SK-N-MC (cell line): ENCODE results near the gene ADAMTSL1.

ENCODE experiments used
- DNase-seq: peaks from one replicate; pipeline ENCODE4 v3.0.0-alpha.2; 2011; ENCODE audit warnings: low read depth, low spot score
- H3K27ac ChIP-seq: fragments of 200-600 bp; sonication (generic); 2 replicates; pipeline ENCODE4 v1.5.1; 2016; ENCODE audit warnings: mixed run types
- H3K36me3 ChIP-seq: fragments of 200-600 bp; sonication (generic); 2 replicates; pipeline ENCODE4 v1.6.1; 2017; ENCODE audit warnings: antibody characterized with exemption, low read length, mixed read lengths; ENCODE audit not compliant: insufficient read depth
- H3K4me3 ChIP-seq: fragments of 200-600 bp; sonication (generic); 2 replicates; pipeline ENCODE4 v1.5.1; 2016
- H3K9ac ChIP-seq: fragments of 200-600 bp; sonication (generic); 2 replicates; pipeline ENCODE4 v1.8.0; 2017; ENCODE audit warnings: mixed run types, mixed read lengths; ENCODE audit not compliant: insufficient read length
- H3K9me3 ChIP-seq: fragments of 200-600 bp; sonication (generic); 2 replicates; pipeline ENCODE4 v1.6.1; 2017; ENCODE audit warnings: low read depth, mild to moderate bottlenecking, antibody characterized with exemption, low read length, moderate library complexity, mixed read lengths
- EZH2 ChIP-seq: fragments of 200-600 bp; sonication (generic); IDR thresholded peaks from one replicate; pipeline ENCODE4 v1.6.1; 2017; ENCODE audit warnings: antibody characterized with exemption
- FOXP2 ChIP-seq: optimal IDR thresholded peaks from 2 replicates; pipeline ENCODE3; 2011; ENCODE audit warnings: mild to moderate bottlenecking, moderate library complexity; ENCODE audit not compliant: insufficient read depth; ENCODE audit errors: extremely low read length, control extremely low read depth
- POLR2AphosphoS5 ChIP-seq: IDR thresholded peaks from 2 replicates; pipeline ENCODE4 v1.6.1; 2012; ENCODE audit warnings: mild to moderate bottlenecking, low read depth, low read length, borderline replicate concordance

Gene ADAMTSL1

DNA sequence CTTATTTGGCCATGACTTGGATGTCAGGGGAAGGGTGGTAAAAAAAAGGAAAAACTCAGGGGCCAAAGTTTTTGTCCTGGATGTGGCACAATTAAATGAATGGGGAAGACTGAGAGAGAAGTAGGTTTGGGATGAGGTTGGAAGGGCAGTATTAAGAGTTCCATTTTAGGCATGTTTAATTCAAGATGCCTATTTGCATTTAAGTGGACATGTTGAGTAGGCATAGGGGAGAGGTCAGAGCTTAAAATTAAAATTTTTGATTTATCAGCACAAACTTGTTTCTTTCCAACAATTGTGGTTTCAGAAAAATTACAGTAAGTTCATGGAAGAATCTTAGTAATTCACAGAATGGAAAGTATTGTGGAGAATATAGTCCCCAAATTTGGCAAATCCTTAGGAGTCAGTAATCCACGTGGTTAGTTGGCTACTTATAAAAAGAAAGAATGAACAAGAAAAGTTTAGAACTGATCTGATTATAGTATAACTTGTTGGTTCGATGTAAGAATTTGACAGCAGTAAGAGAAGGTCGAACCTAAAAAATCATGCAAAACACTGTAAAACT, 293.1 kb downstream of the ADAMTSL1 start:
- no peak for TF ChIP-seq EZH2
- no peak for TF ChIP-seq POLR2AphosphoS5
- TF ChIP-seq FOXP2: no peak
- Histone ChIP-seq H3K36me3 (no peaks in the 10 kb centered on the region), H3K4me3 (no peak overlapping the region), H3K9me3 (no peaks in the 10 kb centered on the region), H3K9ac (no peak overlapping the region), H3K27ac (no peak overlapping the region)
- no peak for DNase-seq

DNA sequence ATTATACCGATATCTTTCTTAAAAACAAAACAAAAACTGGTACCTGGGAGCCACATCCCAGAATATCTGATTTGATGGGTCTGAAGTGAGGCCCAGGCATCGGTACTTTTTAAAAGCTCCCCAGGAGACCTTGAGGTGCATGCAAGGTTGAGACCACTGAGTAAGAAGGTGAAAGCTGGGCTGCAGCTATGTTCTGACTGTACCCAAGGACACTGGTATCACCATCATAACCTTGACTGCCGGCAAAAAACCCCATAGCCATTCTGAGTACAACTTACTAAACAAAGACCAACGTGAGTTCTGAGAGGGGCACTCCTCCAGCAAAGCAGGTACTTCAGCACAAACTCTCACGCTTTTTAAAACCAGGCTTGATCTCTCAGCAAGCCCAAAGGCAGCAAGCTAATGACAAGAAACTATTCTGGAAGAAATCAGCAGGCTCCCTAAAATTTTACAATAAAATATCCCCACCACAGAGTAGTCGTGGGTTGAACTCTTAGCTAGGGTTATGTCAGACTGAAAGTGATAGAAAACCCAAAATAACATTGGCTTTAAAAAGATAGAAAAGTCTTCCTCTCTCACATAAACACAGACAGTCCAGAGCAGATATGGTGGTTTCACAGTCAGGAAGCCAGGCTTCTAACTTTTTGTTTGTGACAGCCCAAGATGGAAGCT, 295.1 kb downstream of the ADAMTSL1 start:
- no peaks in the 10 kb centered on the region for H3K36me3 ChIP-seq
- H3K9ac ChIP-seq: no peak overlapping the region
- no peak overlapping the region for H3K27ac ChIP-seq
- DNase-seq: no peak
- TF ChIP-seq EZH2 (no peak), FOXP2 (no peak), POLR2AphosphoS5 (no peak)
- H3K9me3 ChIP-seq: no peaks in the 10 kb centered on the region
- H3K4me3 ChIP-seq: no peak overlapping the region

DNA sequence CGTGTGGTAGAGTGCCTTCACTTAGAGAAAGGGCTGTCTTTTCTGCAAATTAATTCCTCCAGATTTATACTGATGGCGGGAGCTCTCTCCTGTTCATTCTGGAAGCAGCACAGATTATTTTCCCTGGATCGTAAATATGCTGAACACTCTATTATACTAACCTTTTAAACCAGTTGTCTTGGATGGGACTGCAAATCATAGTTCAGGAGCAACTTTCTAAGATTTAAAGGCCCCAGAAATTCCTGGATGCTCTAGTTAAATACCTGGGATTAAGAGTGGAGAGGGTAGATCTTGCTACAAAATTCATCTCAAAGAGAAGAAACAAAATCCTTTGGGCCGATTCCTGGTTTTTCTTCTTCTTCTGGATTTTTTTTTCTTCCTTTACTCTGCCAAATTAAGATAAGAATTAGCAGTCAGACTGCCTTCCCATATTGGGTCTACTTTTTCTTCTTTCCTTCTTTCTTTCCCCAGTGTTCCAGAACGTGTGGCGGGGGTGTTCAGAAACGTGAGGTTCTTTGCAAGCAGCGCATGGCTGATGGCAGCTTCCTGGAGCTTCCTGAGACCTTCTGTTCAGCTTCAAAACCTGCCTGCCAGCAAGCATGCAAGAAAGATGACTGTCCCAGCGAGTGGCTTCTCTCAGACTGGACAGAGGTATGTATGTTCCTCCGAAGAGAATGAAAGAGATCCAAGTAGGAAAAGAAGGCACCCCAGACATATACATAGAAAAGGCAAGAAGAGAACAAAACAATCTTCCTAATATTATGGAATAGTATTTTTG, 296.4 kb downstream of the ADAMTSL1 start:
- Histone ChIP-seq H3K9ac (no peak overlapping the region), H3K36me3 (no peaks in the 10 kb centered on the region), H3K4me3 (no peak overlapping the region), H3K9me3 (no peaks in the 10 kb centered on the region), H3K27ac (no peak overlapping the region)
- no peak for TF ChIP-seq EZH2
- TF ChIP-seq FOXP2: no peak
- no peak for TF ChIP-seq POLR2AphosphoS5
- no peak for DNase-seq

DNA sequence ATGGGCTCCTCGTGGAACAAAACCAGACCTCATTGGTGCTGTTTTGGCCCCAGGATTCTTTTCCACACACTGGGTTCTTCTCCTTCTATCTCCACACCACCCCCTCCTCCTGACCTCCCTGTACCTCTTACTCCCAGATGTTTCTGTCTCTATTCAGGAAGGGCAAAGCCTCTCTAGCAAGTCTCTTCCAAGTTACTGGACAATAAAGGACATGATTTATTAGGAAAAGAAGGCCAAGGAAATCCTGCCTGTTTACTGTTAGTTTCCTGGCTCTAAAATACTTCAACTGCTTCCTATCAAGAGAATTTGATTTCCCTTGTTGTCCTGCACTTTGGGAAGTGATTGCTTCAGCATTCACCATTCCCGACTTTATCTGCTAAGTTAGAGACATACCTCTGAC, 297.1 kb downstream of the ADAMTSL1 start:
- no peak for TF ChIP-seq EZH2
- TF ChIP-seq FOXP2: no peak
- TF ChIP-seq POLR2AphosphoS5: no peak
- no peak overlapping the region for H3K9ac ChIP-seq
- H3K9me3 ChIP-seq: no peaks in the 10 kb centered on the region
- DNase-seq: no peak
- H3K4me3 ChIP-seq: no peak overlapping the region
- H3K36me3 ChIP-seq: no peaks in the 10 kb centered on the region
- H3K27ac ChIP-seq: no peak overlapping the region

DNA sequence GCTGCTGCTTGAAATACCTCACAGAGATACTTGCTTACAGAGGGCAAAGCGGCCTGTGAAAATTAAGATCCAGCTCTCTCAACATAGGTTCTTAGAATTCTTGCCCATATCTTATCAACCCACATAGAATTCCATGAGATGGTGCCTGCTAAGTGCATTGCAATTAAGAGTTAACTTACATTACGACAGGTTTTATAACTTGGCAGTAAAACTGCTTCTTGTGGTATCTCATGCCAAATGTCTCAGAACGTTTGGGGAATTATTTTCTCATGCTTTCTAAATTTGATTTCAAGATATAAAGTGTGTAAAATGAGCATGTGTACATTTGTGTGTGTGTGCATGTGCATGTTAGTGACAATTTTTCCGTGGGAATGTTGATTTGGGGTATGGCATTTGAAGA, 297.8 kb downstream of the ADAMTSL1 start:
- Histone ChIP-seq H3K36me3 (no peaks in the 10 kb centered on the region), H3K4me3 (no peak overlapping the region), H3K9ac (no peak overlapping the region), H3K9me3 (no peaks in the 10 kb centered on the region), H3K27ac (no peak overlapping the region)
- TF ChIP-seq POLR2AphosphoS5 (no peak), FOXP2 (no peak), EZH2 (no peak)
- no peak for DNase-seq

DNA sequence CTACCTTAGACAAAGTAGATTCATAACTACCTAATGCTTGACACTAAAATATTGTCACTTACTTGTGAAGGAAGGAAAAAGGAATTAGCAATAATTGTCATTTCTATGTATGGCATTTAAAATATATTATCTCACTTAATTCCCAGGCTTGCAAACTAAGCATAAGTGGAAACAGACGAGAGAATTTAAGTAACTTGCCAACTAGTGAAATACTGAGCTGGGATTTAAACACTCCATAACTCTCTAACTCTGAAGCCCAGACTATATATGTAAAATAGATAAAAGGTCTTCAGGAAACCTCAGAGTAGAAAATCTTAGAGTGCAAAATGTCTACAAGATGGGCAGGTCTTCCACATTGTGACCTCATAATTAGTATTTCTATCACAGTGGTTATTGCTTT, 301.3 kb downstream of the ADAMTSL1 start:
- H3K27ac ChIP-seq: no peak overlapping the region
- TF ChIP-seq POLR2AphosphoS5: no peak
- no peak for TF ChIP-seq FOXP2
- DNase-seq: no peak
- no peaks in the 10 kb centered on the region for H3K9me3 ChIP-seq
- H3K36me3 ChIP-seq: no peaks in the 10 kb centered on the region
- H3K4me3 ChIP-seq: no peak overlapping the region
- H3K9ac ChIP-seq: no peak overlapping the region

DNA sequence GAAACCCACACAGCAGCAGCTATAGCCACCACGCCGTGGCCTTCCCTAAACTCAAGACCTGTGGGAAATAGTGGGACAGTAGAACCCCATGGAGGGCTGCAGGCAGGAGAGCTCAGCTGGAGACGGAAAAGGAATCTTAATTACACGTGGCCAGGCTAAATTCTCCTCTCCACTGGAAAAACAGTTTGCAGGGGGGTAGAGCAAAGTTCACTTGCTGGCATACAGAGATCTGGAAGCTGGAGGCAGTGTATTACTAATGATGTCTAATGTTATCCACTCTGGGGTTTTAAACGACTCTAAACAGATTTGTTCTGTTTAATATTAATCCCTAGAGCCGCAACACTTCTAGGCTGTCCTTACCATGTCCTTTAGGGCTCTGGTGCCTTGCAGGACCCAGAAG, 302.0 kb downstream of the ADAMTSL1 start:
- Histone ChIP-seq H3K4me3 (no peak overlapping the region), H3K9me3 (no peaks in the 10 kb centered on the region), H3K9ac (no peak overlapping the region), H3K27ac (no peak overlapping the region), H3K36me3 (no peaks in the 10 kb centered on the region)
- no peak for DNase-seq
- TF ChIP-seq POLR2AphosphoS5 (no peak), FOXP2 (no peak), EZH2 (no peak)
